Parathyroid adenoma (tissue), 2 donors: ENCODE results near the gene STX8.

Experiments
- H2AFZ ChIP-seq: fragments of 300-600 bp; sonication (generic); one replicate; pipeline ENCODE4 v1.7.0; 2017; ENCODE audit warnings: antibody characterized with exemption, mild to moderate bottlenecking
- H3K27ac ChIP-seq: fragments of 300-600 bp; sonication (generic); one replicate; pipeline ENCODE4 v1.7.0; 2017
- H3K27me3 ChIP-seq: fragments of 300-600 bp; sonication (generic); one replicate; pipeline ENCODE4 v1.7.0; 2017; ENCODE audit warnings: low read length; ENCODE audit not compliant: control insufficient read depth, insufficient read depth
- H3K36me3 ChIP-seq: fragments of 300-600 bp; sonication (generic); one replicate; pipeline ENCODE4 v1.7.0; 2017; ENCODE audit warnings: low read length; ENCODE audit not compliant: control insufficient read depth, insufficient read depth
- H3K4me1 ChIP-seq: fragments of 300-600 bp; sonication (generic); one replicate; pipeline ENCODE4 v1.7.0; 2017; ENCODE audit warnings: control low read depth
- H3K4me2 ChIP-seq: fragments of 300-600 bp; sonication (generic); one replicate; pipeline ENCODE4 v1.7.0; 2017; ENCODE audit warnings: low read length
- H3K4me3 ChIP-seq: fragments of 300-600 bp; sonication (generic); one replicate; pipeline ENCODE4 v1.7.0; 2017; ENCODE audit warnings: low read depth, low read length
- H3K79me2 ChIP-seq: fragments of 300-600 bp; sonication (generic); one replicate; pipeline ENCODE4 v1.7.0; 2017; ENCODE audit warnings: control low read depth
- H3K9ac ChIP-seq: fragments of 300-600 bp; sonication (generic); one replicate; pipeline ENCODE4 v1.7.0; 2017; ENCODE audit warnings: mild to moderate bottlenecking
- H3K9me3 ChIP-seq: fragments of 300-600 bp; sonication (generic); one replicate; pipeline ENCODE4 v1.7.0; 2017; ENCODE audit warnings: low read length; ENCODE audit not compliant: control insufficient read depth
- CTCF ChIP-seq: fragments of 300-600 bp; sonication (generic); IDR thresholded peaks from one replicate; pipeline ENCODE4 v1.7.0; 2017; ENCODE audit warnings: antibody characterized with exemption, mild to moderate bottlenecking
- donor health status: primary hyperparathyroidism.

STX8 gene

DNA sequence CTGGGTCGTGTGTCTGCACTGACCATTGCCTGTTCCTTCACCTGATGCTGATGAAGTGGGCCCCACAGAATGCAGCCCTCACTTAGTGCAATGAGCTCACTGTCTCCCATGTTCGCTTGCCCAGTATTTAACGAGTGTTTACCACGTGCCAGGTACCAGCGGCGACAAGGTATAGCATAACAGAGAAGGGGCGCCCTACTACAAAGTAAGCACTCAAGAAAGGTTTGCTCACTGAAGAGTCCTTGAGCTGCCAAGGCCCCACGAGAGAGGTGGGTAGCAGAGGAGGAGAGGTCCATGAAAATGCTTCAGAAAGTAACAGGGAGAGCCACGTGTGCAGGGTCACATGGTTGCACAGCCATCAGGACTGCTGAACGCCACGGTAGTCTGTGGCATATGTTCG lies 324.3 kb downstream of the STX8 start:
- no peak overlapping the region for H3K9ac ChIP-seq
- H3K79me2 ChIP-seq, result no peaks in the 10 kb centered on the region
- no peak overlapping the region for H3K4me3 ChIP-seq
- no peaks in the 10 kb centered on the region for H3K9me3 ChIP-seq
- TF ChIP-seq CTCF, result no peak
- no peak overlapping the region for H3K4me2 ChIP-seq
- no peak overlapping the region for H3K27ac ChIP-seq
- no peaks in the 10 kb centered on the region for H3K36me3 ChIP-seq
- H2AFZ ChIP-seq, result no peak overlapping the region
- no peaks in the 10 kb centered on the region for H3K4me1 ChIP-seq
- H3K27me3 ChIP-seq, result no peaks in the 10 kb centered on the region

- TF ChIP-seq CTCF, result no peak
- H3K27me3 ChIP-seq, result no peaks in the 10 kb centered on the region
- no peak overlapping the region for H3K4me2 ChIP-seq
- no peak overlapping the region for H3K4me3 ChIP-seq
- H3K9ac ChIP-seq, result no peak overlapping the region
- no peaks in the 10 kb centered on the region for H3K4me1 ChIP-seq
- H3K27ac ChIP-seq, result no peak overlapping the region
- no peaks in the 10 kb centered on the region for H3K36me3 ChIP-seq
- H2AFZ ChIP-seq, result no peak overlapping the region
- H3K79me2 ChIP-seq, result no peaks in the 10 kb centered on the region
- no peaks in the 10 kb centered on the region for H3K9me3 ChIP-seq
Measured at GRCh38 chr17:9249245-9249953, 326.2 kb downstream of the STX8 start.

- H3K4me3 ChIP-seq, result no peak overlapping the region
- no peaks in the 10 kb centered on the region for H3K4me1 ChIP-seq
- H3K79me2 ChIP-seq, result no peaks in the 10 kb centered on the region
- no peak overlapping the region for H3K4me2 ChIP-seq
- TF ChIP-seq CTCF, result no peak
- no peaks in the 10 kb centered on the region for H3K9me3 ChIP-seq
- H3K27ac ChIP-seq, result no peak overlapping the region
- no peak overlapping the region for H2AFZ ChIP-seq
- H3K9ac ChIP-seq, result no peak overlapping the region
- no peaks in the 10 kb centered on the region for H3K27me3 ChIP-seq
- no peaks in the 10 kb centered on the region for H3K36me3 ChIP-seq
Measured at GRCh38 chr17:9247401-9247938, 328.1 kb downstream of the STX8 start.

DNA sequence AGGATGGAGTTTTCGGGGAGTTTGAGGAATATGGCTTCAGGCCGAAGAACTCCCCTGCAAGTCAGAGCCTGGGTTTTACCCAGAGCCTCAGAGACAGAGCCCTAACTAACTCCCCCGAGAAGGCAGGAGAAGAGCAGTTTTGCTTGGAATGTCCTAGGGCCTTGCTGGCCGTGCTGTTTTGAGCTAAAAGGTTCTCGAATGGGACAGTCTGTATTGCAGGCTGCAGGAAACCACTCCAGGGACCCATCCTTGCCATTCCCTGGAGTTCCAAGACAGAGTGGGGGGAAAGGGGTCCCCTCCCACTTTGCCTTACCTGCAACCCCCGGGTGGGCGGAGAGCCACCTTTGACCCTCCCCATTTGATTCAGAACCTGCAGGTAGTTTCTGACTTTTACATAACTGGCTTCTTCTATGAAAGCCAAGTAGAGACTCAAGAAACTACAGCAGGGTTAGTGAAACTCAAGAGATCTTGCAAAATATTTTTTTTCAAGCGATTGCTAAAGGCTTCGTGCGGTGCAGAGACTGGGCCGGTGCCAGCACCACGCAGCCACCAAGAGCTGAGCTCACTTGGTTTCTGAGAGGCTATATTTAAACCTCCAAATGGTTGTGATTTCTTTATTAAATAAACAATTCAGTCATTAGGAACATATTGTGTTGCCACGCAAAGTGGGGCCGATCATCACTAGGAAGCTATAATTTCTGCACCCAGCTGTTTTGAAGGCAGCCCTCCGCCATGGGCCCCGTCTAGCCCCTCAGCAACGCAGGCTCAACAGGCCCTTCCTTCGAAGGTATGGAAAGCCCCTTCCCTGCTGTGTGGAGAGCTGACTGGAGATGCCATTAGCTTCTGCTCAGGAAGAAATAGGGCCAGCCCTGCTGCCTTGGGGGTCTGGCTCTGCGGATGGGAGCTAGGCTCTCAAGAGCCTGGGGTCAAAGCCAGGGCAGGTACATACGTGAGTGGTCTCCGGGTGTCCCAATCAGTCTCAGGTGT lies 331.3 kb downstream of the STX8 start:
- H2AFZ ChIP-seq, result no peak overlapping the region
- peaks cover 6% of the 10 kb centered on the region for H3K4me1 ChIP-seq
- no peak for TF ChIP-seq CTCF
- H3K4me3 ChIP-seq, result no peak overlapping the region
- no peak overlapping the region for H3K9ac ChIP-seq
- no peak overlapping the region for H3K4me2 ChIP-seq
- no peaks in the 10 kb centered on the region for H3K79me2 ChIP-seq
- H3K27ac ChIP-seq, result no peak overlapping the region
- no peaks in the 10 kb centered on the region for H3K9me3 ChIP-seq
- no peaks in the 10 kb centered on the region for H3K27me3 ChIP-seq
- no peaks in the 10 kb centered on the region for H3K36me3 ChIP-seq
